ENCODE data around the gene PLPP1. TPM values are rescaled to one million over a fixed set of nuclear protein-coding genes. Genes with fewer than 3 reads are reported as not detected.
A peak's percentile ranks its signal among the peaks of the same experiment; 100 is the strongest.

Gene PLPP1
- total RNA-seq (8.1 TPM), polyA plus RNA-seq (10 to 100 TPM in 1 of 4 donors, 1 to 10 TPM in 3; 5.7 to 10.1 (median 8.5) TPM)

- Histone ChIP-seq H3K27me3 (ENCODE audit: control insufficient read depth, insufficient read depth, low read length) (no peaks in the 10 kb centered on the region), H3K27ac (ENCODE audit: insufficient read depth, low read length, poor library complexity, severe bottlenecking) (peak within 1 kb of the TSS; percentile 88)
These were observed at the start of gene PLPP1 for GRCh38 chr5:55534436-55535198. TSS of gene PLPP1 (minus strand) at chr5:55534964. CDS start at chr5:55534629, 335 bp downstream.

GRCh38 chr5:55583578-55583977, 48.8 kb upstream of the PLPP1 start:
- Histone ChIP-seq H3K36me3 (ENCODE audit: control insufficient read depth, insufficient read depth, low read length) (no peaks in the 10 kb centered on the region), H3K4me3 (ENCODE audit: low read depth, low read length) (no peak overlapping the region), H3K9me3 (ENCODE audit: control insufficient read depth in 2 of 2, low read length in 2 of 2) (no peaks in the 10 kb centered on the region), H3K4me1 (ENCODE audit: control insufficient read depth, insufficient read depth, low read length, poor library complexity, severe bottlenecking) (no peaks in the 10 kb centered on the region), H3K27me3 (ENCODE audit: control insufficient read depth, insufficient read depth, low read length) (no peaks in the 10 kb centered on the region), H3K27ac (ENCODE audit: insufficient read depth, low read length, poor library complexity, severe bottlenecking) (no peak overlapping the region)
- Mint-ChIP-seq H3K4me3 (no peak overlapping the region), H3K36me3 (no peaks in the 10 kb centered on the region), H3K27me3 (no peaks in the 10 kb centered on the region), H3K9me3 (peaks cover 0 to 2% (median 0%) of the 10 kb centered on the region in 7 donors), H3K4me1 (peaks cover 0 to 9% (median 4%) of the 10 kb centered on the region in 4 donors), H3K27ac (no peak overlapping the region)
- DNase-seq (no peak), ATAC-seq (ENCODE audit: low read depth in 2 of 2) (no peak)

More at GRCh38 chr5:55534436-55535198, at the start of gene PLPP1:
- Mint-ChIP-seq H3K36me3 (peaks cover 4% of the 10 kb centered on the region), H3K27ac (peak within 1 kb of the TSS; percentile 95 to 96 (median 95)), H3K4me3 (peak within 1 kb of the TSS; percentile 71 to 96 (median 95)), H3K9me3 (no peaks in the 10 kb centered on the region), H3K4me1 (peaks cover 21 to 32% (median 24%) of the 10 kb centered on the region in 4 donors), H3K27me3 (no peaks in the 10 kb centered on the region)
- ATAC-seq (ENCODE audit: low read depth in 2 of 2) (peak; percentile 82 to 85), DNase-seq (peak; percentile 79 to 88 (median 88))
- H3K36me3 ChIP-seq (ENCODE audit: control insufficient read depth, insufficient read depth, low read length), result no peaks in the 10 kb centered on the region
- H3K4me1 ChIP-seq (ENCODE audit: control insufficient read depth, insufficient read depth, low read length, poor library complexity, severe bottlenecking), result peaks cover 25% of the 10 kb centered on the region
- H3K4me3 ChIP-seq (ENCODE audit: low read depth, low read length), result peak within 1 kb of the TSS; percentile 82
- H3K9me3 ChIP-seq (ENCODE audit: control insufficient read depth in 2 of 2, low read length in 2 of 2), result no peaks in the 10 kb centered on the region

GRCh38 chr5:55582256-55582655, 47.5 kb upstream of the PLPP1 start:
- H3K27ac ChIP-seq (ENCODE audit: insufficient read depth, low read length, poor library complexity, severe bottlenecking), result no peak overlapping the region
- H3K27me3 ChIP-seq (ENCODE audit: control insufficient read depth, insufficient read depth, low read length), result no peaks in the 10 kb centered on the region
- Mint-ChIP-seq H3K4me3 (no peak overlapping the region), H3K27ac (no peak overlapping the region), H3K36me3 (no peaks in the 10 kb centered on the region), H3K27me3 (no peaks in the 10 kb centered on the region), H3K4me1 (peaks cover 0 to 9% (median 4%) of the 10 kb centered on the region in 4 donors), H3K9me3 (peaks cover 0 to 2% (median 0%) of the 10 kb centered on the region in 7 donors)
- H3K9me3 ChIP-seq (ENCODE audit: control insufficient read depth in 2 of 2, low read length in 2 of 2), result no peaks in the 10 kb centered on the region
- no peak for ATAC-seq (ENCODE audit: low read depth in 2 of 2)
- H3K36me3 ChIP-seq (ENCODE audit: control insufficient read depth, insufficient read depth, low read length), result no peaks in the 10 kb centered on the region
- no peaks in the 10 kb centered on the region for H3K4me1 ChIP-seq (ENCODE audit: control insufficient read depth, insufficient read depth, low read length, poor library complexity, severe bottlenecking)
- peak in 1 of 3 donors; percentile 27 for DNase-seq
- H3K4me3 ChIP-seq (ENCODE audit: low read depth, low read length), result no peak overlapping the region

GRCh38 chr5:55580042-55580441, 45.3 kb upstream of the PLPP1 start:
- H3K36me3 Mint-ChIP-seq, result no peaks in the 10 kb centered on the region
- Histone ChIP-seq H3K4me3 (ENCODE audit: low read depth, low read length) (no peak overlapping the region), H3K9me3 (ENCODE audit: control insufficient read depth in 2 of 2, low read length in 2 of 2) (no peaks in the 10 kb centered on the region), H3K4me1 (ENCODE audit: control insufficient read depth, insufficient read depth, low read length, poor library complexity, severe bottlenecking) (no peaks in the 10 kb centered on the region), H3K27me3 (ENCODE audit: control insufficient read depth, insufficient read depth, low read length) (no peaks in the 10 kb centered on the region), H3K36me3 (ENCODE audit: control insufficient read depth, insufficient read depth, low read length) (no peaks in the 10 kb centered on the region), H3K27ac (ENCODE audit: insufficient read depth, low read length, poor library complexity, severe bottlenecking) (no peak overlapping the region)
- peaks cover 11% of the 10 kb centered on the region for H3K27me3 Mint-ChIP-seq
- H3K4me1 Mint-ChIP-seq, result peaks cover 0 to 9% (median 6%) of the 10 kb centered on the region in 4 donors
- DNase-seq, result no peak
- no peak overlapping the region for H3K27ac Mint-ChIP-seq
- H3K9me3 Mint-ChIP-seq, result peaks cover 0 to 2% (median 0%) of the 10 kb centered on the region in 7 donors
- ATAC-seq (ENCODE audit: low read depth in 2 of 2), result no peak
- no peak overlapping the region for H3K4me3 Mint-ChIP-seq

- Mint-ChIP-seq H3K27ac (no peak overlapping the region), H3K27me3 (peaks cover 11% of the 10 kb centered on the region), H3K4me1 (peaks cover 0 to 9% (median 5%) of the 10 kb centered on the region in 4 donors), H3K36me3 (no peaks in the 10 kb centered on the region), H3K4me3 (no peak overlapping the region), H3K9me3 (no peaks in the 10 kb centered on the region)
- H3K4me3 ChIP-seq (ENCODE audit: low read depth, low read length), result no peak overlapping the region
- H3K27ac ChIP-seq (ENCODE audit: insufficient read depth, low read length, poor library complexity, severe bottlenecking), result no peak overlapping the region
- ATAC-seq (ENCODE audit: low read depth in 2 of 2), result no peak
- no peak for DNase-seq
- H3K4me1 ChIP-seq (ENCODE audit: control insufficient read depth, insufficient read depth, low read length, poor library complexity, severe bottlenecking), result no peaks in the 10 kb centered on the region
- H3K36me3 ChIP-seq (ENCODE audit: control insufficient read depth, insufficient read depth, low read length), result no peaks in the 10 kb centered on the region
- H3K27me3 ChIP-seq (ENCODE audit: control insufficient read depth, insufficient read depth, low read length), result no peaks in the 10 kb centered on the region
- no peaks in the 10 kb centered on the region for H3K9me3 ChIP-seq (ENCODE audit: control insufficient read depth in 2 of 2, low read length in 2 of 2)
These were observed 44.0 kb upstream of the PLPP1 start for GRCh38 chr5:55578771-55579170.

GRCh38 chr5:55577353-55578060, 42.7 kb upstream of the PLPP1 start:
- peaks cover 0 to 6% (median 5%) of the 10 kb centered on the region in 4 donors for H3K4me1 Mint-ChIP-seq
- no peaks in the 10 kb centered on the region for H3K4me1 ChIP-seq (ENCODE audit: control insufficient read depth, insufficient read depth, low read length, poor library complexity, severe bottlenecking)
- H3K9me3 ChIP-seq (ENCODE audit: control insufficient read depth in 2 of 2, low read length in 2 of 2), result no peaks in the 10 kb centered on the region
- H3K27ac ChIP-seq (ENCODE audit: insufficient read depth, low read length, poor library complexity, severe bottlenecking), result no peak overlapping the region
- no peak overlapping the region for H3K4me3 ChIP-seq (ENCODE audit: low read depth, low read length)
- ATAC-seq (ENCODE audit: low read depth in 2 of 2) (no peak), DNase-seq (no peak)
- no peaks in the 10 kb centered on the region for H3K36me3 ChIP-seq (ENCODE audit: control insufficient read depth, insufficient read depth, low read length)
- peaks cover 0 to 3% (median 0%) of the 10 kb centered on the region in 7 donors for H3K9me3 Mint-ChIP-seq
- no peaks in the 10 kb centered on the region for H3K27me3 ChIP-seq (ENCODE audit: control insufficient read depth, insufficient read depth, low read length)
- H3K27me3 Mint-ChIP-seq, result peaks cover 18% of the 10 kb centered on the region
- H3K36me3 Mint-ChIP-seq, result no peaks in the 10 kb centered on the region
- peak overlapping the region in 1 of 4 donors; percentile 16 for H3K4me3 Mint-ChIP-seq
- no peak overlapping the region for H3K27ac Mint-ChIP-seq

GRCh38 chr5:55576661-55577060, 41.9 kb upstream of the PLPP1 start:
- no peaks in the 10 kb centered on the region for H3K9me3 ChIP-seq (ENCODE audit: control insufficient read depth in 2 of 2, low read length in 2 of 2)
- H3K4me3 ChIP-seq (ENCODE audit: low read depth, low read length), result no peak overlapping the region
- no peak overlapping the region for H3K27ac ChIP-seq (ENCODE audit: insufficient read depth, low read length, poor library complexity, severe bottlenecking)
- no peaks in the 10 kb centered on the region for H3K36me3 Mint-ChIP-seq
- H3K27me3 ChIP-seq (ENCODE audit: control insufficient read depth, insufficient read depth, low read length), result no peaks in the 10 kb centered on the region
- H3K4me3 Mint-ChIP-seq, result no peak overlapping the region
- H3K27me3 Mint-ChIP-seq, result peaks cover 18% of the 10 kb centered on the region
- DNase-seq (no peak), ATAC-seq (ENCODE audit: low read depth in 2 of 2) (no peak)
- H3K4me1 Mint-ChIP-seq, result peaks cover 0 to 4% (median under 1%) of the 10 kb centered on the region in 4 donors
- no peaks in the 10 kb centered on the region for H3K36me3 ChIP-seq (ENCODE audit: control insufficient read depth, insufficient read depth, low read length)
- H3K27ac Mint-ChIP-seq, result no peak overlapping the region
- H3K9me3 Mint-ChIP-seq, result peaks cover 0 to 3% (median 0%) of the 10 kb centered on the region in 7 donors
- H3K4me1 ChIP-seq (ENCODE audit: control insufficient read depth, insufficient read depth, low read length, poor library complexity, severe bottlenecking), result no peaks in the 10 kb centered on the region
